ENCODE results near the gene UQCR11. TPM values are rescaled to one million over a fixed set of nuclear protein-coding genes. Genes with fewer than 3 reads are reported as not detected.

Gene UQCR11
- total and polyA plus RNA-seq, 2 experiments from 2014 or later, result 73.6 to 1,116 TPM

GRCh38 chr19:1622007-1622406 lies 16.7 kb upstream of the UQCR11 start:
- H3K4me1 ChIP-seq (ENCODE audit: low read depth), result no peaks in the 10 kb centered on the region
- no peak overlapping the region for H3K27ac ChIP-seq
- no peak for TF ChIP-seq CTCF (IDR thresholded peaks at IDR 0.05; ENCODE audit: low read depth, low read length)
- no peak overlapping the region for H3K4me3 ChIP-seq
- no peaks in the 10 kb centered on the region for H3K27me3 ChIP-seq
- no peak for DNase-seq (ENCODE audit: low read depth in 1 of 2, low spot score in 1 of 2)
- H3K36me3 ChIP-seq, result peaks cover 11% of the 10 kb centered on the region
- H3K9me3 ChIP-seq (ENCODE audit: low read depth), result no peaks in the 10 kb centered on the region

DNA sequence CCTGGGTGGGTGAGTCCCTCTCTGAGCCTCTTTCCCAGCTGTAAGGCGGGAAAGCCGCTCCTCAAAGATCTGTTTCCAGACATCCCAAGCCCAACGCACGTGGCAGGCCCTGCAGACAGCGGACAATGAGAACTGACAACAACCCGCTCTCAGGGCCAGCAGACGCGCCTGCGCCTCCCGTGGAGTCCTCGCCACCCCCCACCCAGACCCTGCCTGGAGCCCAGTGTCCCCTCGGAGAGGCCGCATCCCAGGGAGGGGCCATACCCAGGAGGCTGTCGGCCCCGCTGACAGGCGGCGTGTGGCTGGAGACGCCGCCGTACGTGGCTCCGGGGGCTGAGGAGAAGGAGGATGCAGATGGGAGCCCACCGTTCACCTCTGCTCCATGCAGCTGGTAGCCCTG lies 16.3 kb upstream of the UQCR11 start:
- Histone ChIP-seq H3K9me3 (ENCODE audit: low read depth) (no peaks in the 10 kb centered on the region), H3K27ac (no peak overlapping the region), H3K4me3 (no peak overlapping the region), H3K27me3 (no peaks in the 10 kb centered on the region), H3K4me1 (ENCODE audit: low read depth) (no peaks in the 10 kb centered on the region), H3K36me3 (peaks cover 11% of the 10 kb centered on the region)
- DNase-seq (ENCODE audit: low read depth in 1 of 2, low spot score in 1 of 2), result no peak
- TF ChIP-seq CTCF (IDR thresholded peaks at IDR 0.05; ENCODE audit: low read depth, low read length), result no peak

DNA sequence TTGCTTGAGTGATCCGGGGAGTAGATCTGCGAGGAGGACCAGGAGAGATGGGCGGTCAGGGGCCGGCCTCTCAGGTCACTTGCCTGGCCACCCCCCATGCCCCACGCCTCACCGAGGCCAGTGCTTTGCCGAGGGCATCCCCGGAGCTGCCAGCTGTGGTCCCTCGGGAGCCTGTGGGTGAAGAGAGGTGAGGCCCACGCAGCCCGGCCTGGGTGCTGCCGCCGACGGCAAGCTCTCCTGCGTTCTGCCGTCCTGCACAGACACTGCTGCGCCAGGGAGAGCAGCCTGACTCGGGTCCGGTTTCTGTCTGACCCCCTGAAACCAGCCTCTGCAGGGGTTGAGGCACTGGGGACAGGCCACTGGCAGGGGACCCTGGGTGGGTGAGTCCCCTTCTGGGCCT lies 15.8 kb upstream of the UQCR11 start:
- Histone ChIP-seq H3K27me3 (no peaks in the 10 kb centered on the region), H3K4me3 (no peak overlapping the region), H3K27ac (no peak overlapping the region), H3K36me3 (peaks cover 11% of the 10 kb centered on the region), H3K9me3 (ENCODE audit: low read depth) (no peaks in the 10 kb centered on the region), H3K4me1 (ENCODE audit: low read depth) (no peaks in the 10 kb centered on the region)
- DNase-seq (ENCODE audit: low read depth in 1 of 2, low spot score in 1 of 2), result no peak
- TF ChIP-seq CTCF (IDR thresholded peaks at IDR 0.05; ENCODE audit: low read depth, low read length), result no peak

GRCh38 chr19:1620502-1620901 lies 15.2 kb upstream of the UQCR11 start:
- no peak overlapping the region for H3K4me3 ChIP-seq
- no peak for TF ChIP-seq CTCF (IDR thresholded peaks at IDR 0.05; ENCODE audit: low read depth, low read length)
- H3K9me3 ChIP-seq (ENCODE audit: low read depth), result no peaks in the 10 kb centered on the region
- H3K27me3 ChIP-seq, result no peaks in the 10 kb centered on the region
- H3K36me3 ChIP-seq, result peaks cover 16% of the 10 kb centered on the region
- no peaks in the 10 kb centered on the region for H3K4me1 ChIP-seq (ENCODE audit: low read depth)
- H3K27ac ChIP-seq, result no peak overlapping the region
- no peak for DNase-seq (ENCODE audit: low read depth in 1 of 2, low spot score in 1 of 2)

DNA sequence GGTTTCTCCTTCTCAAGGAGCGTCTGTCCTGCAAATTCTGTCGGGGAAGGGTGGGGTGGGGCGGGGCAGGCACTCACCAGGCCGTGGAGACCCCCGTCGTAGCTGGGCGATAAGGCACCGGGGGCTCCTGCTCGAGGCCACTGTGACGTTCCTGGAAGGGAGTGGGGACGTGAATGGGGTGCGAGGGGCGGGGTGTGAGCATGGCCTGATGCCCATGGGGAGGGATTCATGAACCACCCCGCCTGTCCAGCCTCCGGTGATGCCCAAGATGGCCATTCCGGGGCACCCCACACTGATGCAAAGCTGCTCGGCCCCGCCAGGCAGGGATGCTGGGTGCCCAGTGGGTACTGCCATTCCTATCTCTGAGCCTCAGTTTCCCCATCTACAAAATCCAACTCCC lies 14.4 kb upstream of the UQCR11 start:
- no peak for DNase-seq (ENCODE audit: low read depth in 1 of 2, low spot score in 1 of 2)
- no peak for TF ChIP-seq CTCF (IDR thresholded peaks at IDR 0.05; ENCODE audit: low read depth, low read length)
- H3K36me3 ChIP-seq, result peaks cover 24% of the 10 kb centered on the region

GRCh38 chr19:1619094-1619439 lies 13.8 kb upstream of the UQCR11 start:
- TF ChIP-seq CTCF (IDR thresholded peaks at IDR 0.05; ENCODE audit: low read depth, low read length), result no peak

More for the DNA sequence above, 14.4 kb upstream of the UQCR11 start:
- no peaks in the 10 kb centered on the region for H3K4me1 ChIP-seq (ENCODE audit: low read depth)
- no peak overlapping the region for H3K4me3 ChIP-seq
- H3K27ac ChIP-seq, result no peak overlapping the region
- no peaks in the 10 kb centered on the region for H3K9me3 ChIP-seq (ENCODE audit: low read depth)
- H3K27me3 ChIP-seq, result no peaks in the 10 kb centered on the region

More at GRCh38 chr19:1619094-1619439, 13.8 kb upstream of the UQCR11 start:
- Histone ChIP-seq H3K36me3 (peaks cover 30% of the 10 kb centered on the region), H3K4me3 (no peak overlapping the region), H3K27me3 (no peaks in the 10 kb centered on the region), H3K9me3 (ENCODE audit: low read depth) (no peaks in the 10 kb centered on the region), H3K27ac (no peak overlapping the region), H3K4me1 (ENCODE audit: low read depth) (no peaks in the 10 kb centered on the region)
- DNase-seq (ENCODE audit: low read depth in 1 of 2, low spot score in 1 of 2), result no peak
